Stimulated activated CD4-positive, alpha-beta T cell treated with anti-CD3 and anti-CD28 coated beads, Interleukin-2, amount 100 ng/mL, for 24 hours (primary cell): ENCODE measurements around the gene NR5A1.

Experiments used
- DNase-seq, 2 donors: peaks; one replicate each; pipeline ENCODE4 v3.0.0-alpha.2; 2020

NR5A1 gene

GRCh38 chr9:124479371-124479770 is 27.8 kb downstream of the NR5A1 start:
- no peak for DNase-seq

- no peak for DNase-seq
Measured at GRCh38 chr9:124478354-124478753, 28.8 kb downstream of the NR5A1 start.

GRCh38 chr9:124477648-124478285 is 29.4 kb downstream of the NR5A1 start:
- DNase-seq, result no peak

GRCh38 chr9:124477211-124477647 is 30.0 kb downstream of the NR5A1 start:
- no peak for DNase-seq

GRCh38 chr9:124475868-124476690 is 31.1 kb downstream of the NR5A1 start:
- DNase-seq, result no peak

- no peak for DNase-seq
Measured at GRCh38 chr9:124475158-124475867, 31.9 kb downstream of the NR5A1 start.

- DNase-seq, result no peak
Measured at GRCh38 chr9:124474151-124474550, 33.0 kb downstream of the NR5A1 start.

GRCh38 chr9:124473310-124473709 is 33.9 kb downstream of the NR5A1 start:
- DNase-seq, result no peak

- DNase-seq, result no peak
Measured at GRCh38 chr9:124472770-124473169, 34.4 kb downstream of the NR5A1 start.

GRCh38 chr9:124471761-124472160 is 35.4 kb downstream of the NR5A1 start:
- no peak for DNase-seq

GRCh38 chr9:124470726-124471125 is 36.5 kb downstream of the NR5A1 start:
- no peak for DNase-seq

GRCh38 chr9:124470306-124470705 is 36.9 kb downstream of the NR5A1 start:
- DNase-seq, result no peak

GRCh38 chr9:124469011-124469832 is 38.0 kb downstream of the NR5A1 start:
- DNase-seq, result no peak

GRCh38 chr9:124468061-124468740 is 39.0 kb downstream of the NR5A1 start:
- DNase-seq, result no peak

GRCh38 chr9:124467410-124468060 is 39.7 kb downstream of the NR5A1 start:
- DNase-seq, result no peak

GRCh38 chr9:124465736-124466135 is 41.5 kb downstream of the NR5A1 start:
- no peak for DNase-seq

- DNase-seq, result no peak
Measured at GRCh38 chr9:124462739-124463138, 44.5 kb downstream of the NR5A1 start.

GRCh38 chr9:124458441-124458840 is 48.8 kb downstream of the NR5A1 start:
- no peak for DNase-seq

- no peak for DNase-seq
Measured at GRCh38 chr9:124457887-124458431, 49.2 kb downstream of the NR5A1 start.

GRCh38 chr9:124457079-124457886 is 49.9 kb downstream of the NR5A1 start:
- DNase-seq, result no peak
